Kidney epithelial cell (primary cell): ENCODE measurements around the gene ZNF253. TPM values are rescaled to one million over a fixed set of nuclear protein-coding genes. Genes with fewer than 3 reads are reported as not detected.

Experiments
- DNase-seq: peaks from one replicate; pipeline ENCODE4 v3.0.0-alpha.2; 2010; ENCODE audit warnings: low read depth
- H3K27me3 ChIP-seq: 2 replicates; pipeline ENCODE4 v1.6.0; 2011; ENCODE audit warnings: low read length; ENCODE audit not compliant: control insufficient read depth, insufficient read depth
- H3K36me3 ChIP-seq: 2 replicates; pipeline ENCODE4 v1.5.1; 2011; ENCODE audit warnings: low read length; ENCODE audit not compliant: control insufficient read depth, insufficient read depth
- H3K4me3 ChIP-seq: 2 replicates; pipeline ENCODE4 v1.5.1; 2011; ENCODE audit warnings: low read depth, mild to moderate bottlenecking, control low read depth, low read length
- total RNA-seq: library from RNA; depleted of rRNA; stranded (reverse); fragments of >200 nt; gene quantifications from 2 replicates; pipeline ENCODE4 v1.2.3, GENCODE V29; 2015
- TF ChIP-seq, protein P1 (sequence below): IDR thresholded peaks from 2 replicates; pipeline ENCODE4 v1.5.1; 2011; ENCODE audit warnings: mild to moderate bottlenecking, moderate library complexity, low read length, control low read depth, inconsistent platforms; ENCODE audit not compliant: insufficient read depth, poor library complexity, severe bottlenecking

The ZNF253 gene
- total RNA-seq, 1 donor from 2014 or later, result 8.4 TPM

DNA sequence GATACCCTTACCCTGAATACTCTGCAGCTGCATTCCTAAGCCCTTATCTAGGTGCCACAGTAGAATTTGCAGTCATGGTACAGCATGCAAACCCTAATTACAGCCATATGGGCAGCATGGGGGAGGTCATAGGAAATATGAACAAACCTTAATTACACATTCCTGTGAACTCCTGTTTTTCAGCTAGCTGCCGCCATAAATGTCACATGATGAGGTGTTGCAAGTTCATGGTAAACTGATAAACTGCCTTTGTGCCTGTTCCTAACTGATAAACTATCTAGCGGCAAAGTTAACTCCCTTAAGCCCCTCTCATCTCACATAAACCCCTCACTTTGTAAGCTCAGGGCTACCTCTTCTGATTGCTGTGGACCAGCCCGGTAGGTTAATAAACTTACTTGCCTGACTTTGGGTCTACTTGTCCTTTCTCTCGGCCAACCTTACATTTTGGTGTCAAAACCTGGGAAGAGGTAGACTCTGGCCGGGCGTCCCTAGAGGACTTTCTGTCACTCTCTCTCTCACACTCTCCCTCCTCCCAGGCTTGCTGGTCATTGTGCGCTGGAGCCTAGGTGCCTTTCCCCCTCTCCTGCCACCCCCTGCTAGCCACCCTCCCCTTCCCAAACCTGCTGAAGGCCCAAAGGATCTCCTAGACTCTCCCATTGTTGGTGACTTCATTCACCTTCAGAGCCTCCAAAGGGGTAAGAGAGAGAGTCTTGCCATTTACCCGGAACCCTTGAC, 78.3 kb downstream of the ZNF253 start:
- Histone ChIP-seq H3K36me3 (no peaks in the 10 kb centered on the region), H3K4me3 (no peak overlapping the region), H3K27me3 (no peaks in the 10 kb centered on the region)
- TF ChIP-seq, protein P1, sequence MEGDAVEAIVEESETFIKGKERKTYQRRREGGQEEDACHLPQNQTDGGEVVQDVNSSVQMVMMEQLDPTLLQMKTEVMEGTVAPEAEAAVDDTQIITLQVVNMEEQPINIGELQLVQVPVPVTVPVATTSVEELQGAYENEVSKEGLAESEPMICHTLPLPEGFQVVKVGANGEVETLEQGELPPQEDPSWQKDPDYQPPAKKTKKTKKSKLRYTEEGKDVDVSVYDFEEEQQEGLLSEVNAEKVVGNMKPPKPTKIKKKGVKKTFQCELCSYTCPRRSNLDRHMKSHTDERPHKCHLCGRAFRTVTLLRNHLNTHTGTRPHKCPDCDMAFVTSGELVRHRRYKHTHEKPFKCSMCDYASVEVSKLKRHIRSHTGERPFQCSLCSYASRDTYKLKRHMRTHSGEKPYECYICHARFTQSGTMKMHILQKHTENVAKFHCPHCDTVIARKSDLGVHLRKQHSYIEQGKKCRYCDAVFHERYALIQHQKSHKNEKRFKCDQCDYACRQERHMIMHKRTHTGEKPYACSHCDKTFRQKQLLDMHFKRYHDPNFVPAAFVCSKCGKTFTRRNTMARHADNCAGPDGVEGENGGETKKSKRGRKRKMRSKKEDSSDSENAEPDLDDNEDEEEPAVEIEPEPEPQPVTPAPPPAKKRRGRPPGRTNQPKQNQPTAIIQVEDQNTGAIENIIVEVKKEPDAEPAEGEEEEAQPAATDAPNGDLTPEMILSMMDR, result no peak
- no peak for DNase-seq

Other genes starting within 250 kb of the ZNF253 start
- 0.41 and 1.7 TPM in 2 replicates for gene PBX4, start 247.2 kb upstream of the ZNF253 start, total RNA-seq
- gene LPAR2, start 237.7 kb upstream of the ZNF253 start, total RNA-seq, result 19.2 and 30.5 TPM in 2 replicates
- gene GMIP, start 222.2 kb upstream of the ZNF253 start, total RNA-seq, result 6.3 and 18.3 TPM in 2 replicates
- 76.9 and 186 TPM in 2 replicates for gene ATP13A1, start 202.2 kb upstream of the ZNF253 start, total RNA-seq
- 4.9 and 5.3 TPM in 2 replicates for gene ZNF101, start 197.0 kb upstream of the ZNF253 start, total RNA-seq
- gene ZNF14, start 132.8 kb upstream of the ZNF253 start, total RNA-seq, result 2.7 and 4.0 TPM in 2 replicates
- 16.9 and 19.5 TPM in 2 replicates for gene ZNF506, start 44.1 kb upstream of the ZNF253 start, total RNA-seq
- gene ZNF93, start 35.1 kb downstream of the ZNF253 start, total RNA-seq, result 4.9 and 9.2 TPM in 2 replicates
- gene ZNF682, start 173.6 kb downstream of the ZNF253 start, total RNA-seq, result 1.8 and 3.3 TPM in 2 replicates
- gene ZNF90, start 212.1 kb downstream of the ZNF253 start, total RNA-seq, result 5.1 TPM in 2 replicates